ENCODE measurements around the gene ARHGAP9.

GRCh38 chr12:57528176-57528575 lies 48.5 kb upstream of the ARHGAP9 start:
- TF ChIP-seq CTCF (IDR thresholded peaks at IDR 0.05) (no peak), POLR2AphosphoS5 (IDR thresholded peaks at IDR 0.05; ENCODE audit: insufficient read depth in 1 of 2, low read depth in 1 of 2) (no peak), POLR2A (IDR thresholded peaks at IDR 0.05) (no peak)

Data from vagina (tissue), 2 donors.